Activated naive CD4-positive, alpha-beta T cell treated with Interleukin-2 at 50 U/mL for 16 hours (primary cell): ENCODE results near the gene SRGAP2B.
"Not testable (repeated sequence)": the region's sequence is repeated elsewhere in the genome, so short reads cannot be mapped to it uniquely, and the experiment has no call there.

Source experiments
- DNase-seq: peaks from one replicate; pipeline ENCODE4 v3.0.0-alpha.2; 2020

The SRGAP2B gene

DNA sequence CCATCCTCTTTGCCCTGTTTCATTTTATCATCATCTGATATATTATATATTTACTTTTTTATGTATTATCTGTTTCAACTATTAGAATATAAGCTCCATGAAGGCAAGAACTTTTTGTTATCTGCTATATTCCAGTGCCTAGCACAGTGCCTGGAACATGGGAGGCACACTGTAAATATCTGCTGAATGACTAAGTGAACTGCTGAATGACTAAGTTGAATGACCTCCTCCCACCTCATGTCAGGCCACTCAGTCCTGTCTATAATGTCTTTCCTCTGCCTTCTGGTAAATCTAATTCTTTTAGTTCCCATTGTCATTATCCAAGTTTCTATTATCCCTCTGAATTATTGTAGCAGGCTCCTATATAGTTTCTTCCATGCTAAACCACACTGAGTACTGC, 156.5 kb downstream of the SRGAP2B start:
- DNase-seq, result not testable (repeated sequence)

DNA sequence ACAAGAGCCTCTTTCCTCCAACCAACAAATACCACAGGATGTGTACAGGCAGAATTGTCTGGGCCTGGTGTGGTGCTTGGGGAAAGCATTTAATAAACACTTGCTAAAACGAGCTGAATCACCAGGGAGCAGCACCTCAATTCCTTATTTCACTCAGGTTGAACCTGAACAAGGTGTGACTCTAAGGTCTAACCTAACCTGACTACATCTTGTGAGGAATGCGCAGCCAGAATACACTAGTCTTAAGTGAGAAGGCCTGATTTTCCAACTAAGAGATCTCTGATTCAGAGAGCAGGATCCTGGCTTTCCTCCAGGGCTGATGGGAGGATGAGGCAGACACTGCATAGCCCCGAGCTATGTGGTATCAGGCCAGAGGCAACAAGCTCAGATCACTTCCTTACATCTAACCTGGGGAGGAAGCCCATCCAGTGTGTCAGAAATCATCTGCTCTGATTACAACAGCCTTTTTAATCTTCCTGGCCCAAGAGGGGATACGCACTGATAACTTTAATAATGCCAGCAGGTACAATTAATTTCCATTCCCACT, 158.9 kb downstream of the SRGAP2B start:
- DNase-seq, result not testable (repeated sequence)

DNA sequence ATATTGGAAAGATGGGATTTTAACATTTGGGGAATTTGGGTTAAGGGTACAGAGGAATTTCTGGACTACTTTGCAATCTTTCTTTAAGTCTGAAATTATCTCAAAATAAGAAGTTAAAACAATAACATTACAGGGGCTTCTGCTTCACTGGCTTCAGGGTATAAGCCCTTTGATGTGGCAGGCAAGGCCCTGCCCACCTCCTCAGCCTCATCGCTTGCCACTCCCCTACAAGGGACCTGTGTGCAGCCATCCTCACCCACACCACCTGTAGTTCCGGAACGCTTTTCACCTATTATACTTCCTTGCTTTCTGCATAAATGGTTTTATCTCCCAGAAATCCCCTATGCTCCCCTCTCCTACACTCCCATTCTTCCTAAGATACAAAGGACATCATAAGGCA, 159.8 kb downstream of the SRGAP2B start:
- DNase-seq, result not testable (repeated sequence)

DNA sequence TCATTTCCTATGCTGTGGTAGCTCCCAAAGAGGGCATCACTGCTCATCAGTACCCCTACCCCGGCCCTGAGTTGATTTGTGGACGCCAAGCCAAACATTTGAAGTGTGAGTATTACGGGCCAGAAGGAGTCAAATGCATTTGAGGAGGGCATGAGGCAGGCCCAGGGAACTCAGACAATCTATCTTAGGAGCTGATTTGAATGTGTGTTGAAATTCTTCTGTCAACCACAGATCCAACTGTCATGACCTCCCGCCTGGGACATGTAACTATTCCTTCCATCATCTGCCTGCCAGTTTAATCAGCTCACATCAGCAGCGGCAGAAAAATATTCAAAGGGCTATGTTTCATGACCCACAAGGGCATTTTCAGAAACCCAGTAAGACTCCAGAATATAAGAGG, 162.1 kb downstream of the SRGAP2B start:
- not testable (repeated sequence) for DNase-seq

DNA sequence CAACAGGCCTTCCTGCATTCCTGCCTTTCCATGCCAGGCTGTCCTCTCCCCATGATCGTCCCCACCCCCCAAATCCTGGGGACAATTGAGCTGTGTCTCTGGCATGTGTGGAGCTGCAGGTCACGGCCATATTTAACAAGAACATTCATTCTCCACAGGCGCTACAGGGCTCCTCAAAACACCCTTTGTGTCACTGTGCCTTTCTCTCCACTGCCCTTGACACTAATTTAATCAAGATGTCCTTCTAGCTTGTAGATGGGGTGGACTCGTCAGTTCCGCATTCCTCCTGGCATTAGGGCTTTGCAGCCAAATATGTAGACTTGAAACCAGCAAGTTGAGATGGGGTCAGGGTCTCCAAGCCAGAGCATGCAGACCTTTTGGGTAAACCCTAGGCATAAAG, 163.0 kb downstream of the SRGAP2B start:
- not testable (repeated sequence) for DNase-seq

DNA sequence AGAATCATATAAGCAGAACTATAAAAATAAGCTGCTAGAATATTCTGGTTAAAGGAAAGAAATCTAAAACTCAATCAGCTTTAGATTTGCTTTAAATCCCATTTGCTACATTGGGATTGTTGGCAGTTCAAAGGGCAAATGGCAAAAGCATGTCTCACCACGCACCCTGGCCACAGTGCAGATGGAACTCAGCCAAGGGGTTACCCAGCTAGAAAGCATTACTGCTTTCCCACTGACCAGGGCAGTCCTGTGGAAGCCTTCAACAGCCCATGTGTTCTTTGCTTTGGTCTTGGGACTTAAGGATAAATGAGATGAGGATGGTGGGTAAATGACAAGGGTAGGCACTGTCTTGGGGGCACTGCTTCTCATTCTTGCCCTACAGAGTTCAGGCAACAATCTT, 163.6 kb downstream of the SRGAP2B start:
- not testable (repeated sequence) for DNase-seq

DNA sequence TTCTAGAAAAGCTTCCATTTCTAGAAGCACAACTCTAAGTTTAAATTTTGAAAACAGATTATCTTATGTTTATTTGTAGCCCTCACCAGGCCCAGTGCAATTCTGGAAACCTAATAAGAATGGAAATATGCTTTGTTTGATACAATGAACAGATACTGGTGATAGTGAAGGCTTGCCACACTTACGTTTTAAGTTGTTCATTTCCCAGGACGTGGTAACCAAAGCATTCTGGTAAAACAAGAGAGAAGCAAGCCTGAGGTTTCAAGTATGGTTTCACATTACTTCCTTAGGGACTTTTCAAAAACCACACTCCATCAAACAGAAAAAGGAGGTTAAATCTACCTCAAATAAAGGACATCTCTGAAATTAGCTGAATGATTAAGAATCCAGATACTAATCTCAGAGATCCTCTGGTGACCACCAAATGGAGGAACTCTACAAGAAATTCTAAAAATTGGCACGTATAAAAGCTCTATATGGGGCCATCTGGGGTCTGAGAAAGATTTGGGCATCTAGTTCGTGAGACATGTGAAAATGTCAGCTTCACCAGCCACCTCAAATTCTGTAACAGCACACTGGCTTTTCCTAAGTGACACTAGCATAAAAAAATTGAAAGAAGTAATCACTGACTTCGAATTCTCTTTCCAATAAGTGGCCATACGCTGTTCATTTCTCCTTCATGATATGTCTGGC, 164.9 kb downstream of the SRGAP2B start:
- DNase-seq, result not testable (repeated sequence)

DNA sequence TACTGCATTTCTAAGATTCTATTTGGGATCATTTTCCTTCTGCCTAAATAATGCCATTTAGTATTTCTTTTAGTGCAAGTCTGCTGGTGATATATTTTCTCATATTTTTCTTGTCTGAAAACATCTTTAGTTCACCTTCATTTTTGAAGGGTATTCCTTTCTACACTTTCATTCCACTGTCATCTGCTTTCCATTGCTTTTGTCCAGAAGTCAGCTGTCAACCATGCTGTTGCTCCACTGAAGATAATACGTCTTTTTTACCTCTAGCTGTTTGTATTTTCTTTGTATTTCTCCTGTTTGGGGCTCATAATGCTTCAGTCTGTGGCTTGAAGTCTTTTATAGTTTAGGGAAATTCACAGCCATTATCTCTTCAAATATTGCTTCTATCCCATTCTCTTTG, 167.8 kb downstream of the SRGAP2B start:
- DNase-seq, result not testable (repeated sequence)

DNA sequence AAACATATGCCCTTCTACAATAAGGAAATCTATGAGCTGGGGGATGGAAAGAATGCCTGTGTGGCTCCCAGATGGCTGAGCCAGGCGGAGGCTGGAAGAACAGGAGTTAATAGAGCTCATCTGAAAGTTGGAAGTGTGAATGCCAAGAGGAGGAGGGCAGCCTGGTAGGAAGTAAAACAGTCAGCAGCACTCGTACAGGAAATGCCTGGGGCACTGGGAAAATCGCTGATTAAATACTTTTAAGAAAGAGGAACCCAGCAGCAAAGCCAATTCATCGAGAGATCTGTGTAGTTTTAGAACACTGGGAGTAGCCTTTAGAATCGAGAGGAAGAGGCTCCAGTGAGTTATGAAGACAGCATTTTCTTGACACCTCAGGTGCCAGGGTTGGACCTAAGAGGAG, 171.5 kb downstream of the SRGAP2B start:
- DNase-seq, result not testable (repeated sequence)

DNA sequence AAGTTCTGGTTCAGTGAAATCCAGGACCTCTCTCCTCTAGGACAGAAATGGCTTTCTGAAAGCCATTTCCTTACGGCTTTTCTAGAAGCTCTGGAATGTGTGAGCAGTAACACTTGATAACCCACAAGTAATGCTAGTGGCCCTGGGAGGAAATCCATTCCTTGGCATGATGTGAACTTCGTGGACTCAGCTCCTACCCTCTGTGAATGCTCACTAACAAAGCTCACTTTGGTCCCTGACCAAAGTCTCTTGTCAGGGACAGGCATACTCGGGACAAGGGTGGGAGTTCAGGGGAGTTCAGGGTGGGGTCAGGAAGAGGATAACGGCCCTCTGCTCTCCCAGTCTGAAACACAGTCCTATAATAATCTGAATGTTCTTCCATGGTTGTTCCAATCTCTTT, 172.3 kb downstream of the SRGAP2B start:
- DNase-seq, result not testable (repeated sequence)

DNA sequence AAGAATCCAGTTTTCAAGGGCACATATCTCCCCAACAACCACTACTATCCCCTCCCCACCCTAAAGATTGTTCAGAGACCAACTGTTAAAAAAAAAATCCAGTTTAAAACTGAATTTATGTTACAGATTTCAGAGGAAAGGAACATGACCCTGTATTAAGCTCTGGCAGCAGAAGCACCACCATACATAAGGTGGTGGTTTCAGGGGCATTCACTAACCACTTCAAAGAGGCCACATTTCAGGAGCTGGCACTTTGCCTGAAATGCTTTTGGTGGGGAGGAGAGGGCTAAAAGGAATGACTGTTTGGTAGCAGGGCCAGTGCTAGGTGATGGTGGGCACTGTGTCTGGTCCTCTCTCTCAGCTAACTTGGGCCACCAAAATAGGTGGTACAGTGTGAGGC, 176.0 kb downstream of the SRGAP2B start:
- not testable (repeated sequence) for DNase-seq

DNA sequence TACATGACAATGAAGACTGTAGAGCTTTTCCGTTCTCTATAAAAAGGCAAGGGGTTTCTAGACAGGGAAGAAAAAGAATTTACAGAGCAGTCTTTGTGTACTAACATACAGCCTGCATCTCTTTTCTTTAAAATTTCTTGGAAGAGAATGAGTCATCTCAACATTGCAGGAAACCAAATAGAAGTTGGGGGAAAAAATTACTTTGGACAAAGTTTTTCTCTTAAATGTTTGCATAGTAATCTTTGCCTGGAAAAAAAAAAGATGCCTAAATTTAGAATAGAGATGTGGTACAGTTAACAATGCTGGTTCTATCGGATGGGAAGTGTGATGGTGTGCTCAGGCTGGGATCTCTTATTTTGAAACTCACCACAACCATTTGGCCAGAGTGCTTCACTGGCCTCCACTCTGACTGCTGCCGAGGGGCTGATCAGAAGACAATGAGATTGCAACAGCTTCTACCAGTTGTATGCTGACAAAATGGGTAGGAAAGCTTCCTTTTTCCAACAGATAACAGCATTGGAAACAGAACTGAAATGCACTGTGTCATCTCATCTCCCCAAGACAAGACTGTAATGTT, 177.0 kb downstream of the SRGAP2B start:
- not testable (repeated sequence) for DNase-seq

DNA sequence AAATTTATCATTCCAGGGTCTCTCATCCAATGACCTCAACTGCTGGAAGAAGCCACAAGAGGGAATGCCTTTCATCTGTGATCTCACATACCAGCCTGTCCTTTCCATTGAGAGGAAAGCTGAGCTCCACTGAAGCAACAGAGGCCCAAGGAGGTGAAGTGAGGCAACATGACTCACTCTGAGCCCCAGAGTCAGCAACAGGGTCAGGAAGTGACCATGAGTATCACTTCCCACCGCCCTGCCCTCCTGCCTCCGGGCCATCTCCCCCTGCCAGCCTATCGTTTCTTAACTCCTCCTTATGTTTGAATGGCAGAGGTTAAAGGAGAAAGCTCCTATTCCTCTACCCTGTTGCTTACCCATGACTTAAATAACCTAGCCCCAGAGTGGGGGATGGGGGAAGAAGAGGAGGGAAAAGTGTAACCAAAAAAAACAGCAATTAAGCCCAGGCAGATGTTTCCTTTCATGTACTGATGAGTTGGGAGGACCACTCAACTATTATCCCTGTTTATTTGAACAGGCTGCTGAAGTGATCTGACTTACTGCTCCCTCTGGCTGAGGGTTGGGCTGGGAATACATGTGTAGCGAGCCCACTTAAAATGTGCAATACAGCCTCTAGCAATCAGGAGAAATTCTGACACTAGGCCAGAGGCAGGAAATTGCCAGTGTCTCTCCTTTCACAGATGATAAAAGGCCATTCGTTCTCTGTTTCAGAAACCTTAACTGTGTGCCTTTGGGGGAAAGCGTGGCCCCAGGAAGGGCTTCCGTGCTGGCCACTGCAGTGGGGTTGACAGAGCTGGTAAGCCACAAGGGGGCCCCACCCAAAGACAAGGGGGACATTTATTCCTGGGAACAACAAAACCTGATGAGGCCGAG, 177.7 kb downstream of the SRGAP2B start:
- DNase-seq, result not testable (repeated sequence)

DNA sequence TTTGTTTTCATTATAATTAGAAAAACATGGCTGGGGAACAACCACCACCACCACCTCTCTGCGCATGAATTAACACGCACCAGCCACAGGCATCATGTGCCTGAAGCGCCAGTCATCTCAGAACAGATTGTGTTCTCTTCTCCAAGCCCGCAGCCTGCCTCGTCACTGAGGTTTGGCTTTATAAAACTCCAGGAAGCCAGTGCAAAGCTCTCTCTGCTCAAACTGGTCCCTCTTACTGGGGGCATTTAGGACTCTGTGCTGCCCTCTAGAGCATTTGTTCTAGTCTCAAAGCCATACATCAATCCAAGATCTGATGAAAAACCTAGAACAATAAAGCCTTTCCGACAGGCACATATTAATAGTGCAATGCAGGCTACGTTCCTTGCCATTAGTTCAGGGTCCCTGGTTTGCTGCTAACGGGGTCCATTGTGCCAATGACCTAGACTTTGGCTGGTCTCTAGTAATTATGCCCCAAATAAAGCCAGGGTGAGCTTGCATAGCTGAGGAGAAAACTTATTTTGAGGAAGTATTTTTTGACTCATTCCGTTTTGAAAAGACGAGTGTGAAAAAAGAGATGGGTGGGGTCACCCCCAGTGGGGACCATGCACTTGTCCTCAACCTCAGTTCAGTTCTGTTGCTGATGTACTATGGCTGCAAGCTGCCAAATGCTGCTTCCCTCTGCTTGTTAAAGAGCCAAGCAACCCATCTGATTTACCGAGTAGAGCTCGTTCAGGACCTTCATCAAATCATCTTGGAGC, 181.0 kb downstream of the SRGAP2B start:
- DNase-seq, result not testable (repeated sequence)

DNA sequence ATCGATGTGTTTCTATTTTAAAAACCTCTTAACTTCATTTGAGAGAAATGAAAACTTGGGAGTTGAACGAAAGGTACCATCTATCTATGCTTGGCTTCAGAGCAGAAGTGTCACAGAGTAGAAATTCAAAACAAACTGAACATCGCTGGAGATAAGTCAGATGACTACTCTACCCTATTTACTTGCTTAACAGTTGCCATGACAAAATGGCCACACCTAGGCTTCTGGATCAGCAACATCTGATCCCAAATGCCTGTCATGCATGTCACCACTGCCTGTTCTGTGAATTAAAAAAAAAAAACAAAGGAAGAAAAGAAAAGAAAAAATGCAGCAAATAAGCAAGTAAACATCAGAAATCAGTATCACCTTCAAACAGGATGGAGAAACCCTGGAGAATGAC, 181.7 kb downstream of the SRGAP2B start:
- DNase-seq, result not testable (repeated sequence)

DNA sequence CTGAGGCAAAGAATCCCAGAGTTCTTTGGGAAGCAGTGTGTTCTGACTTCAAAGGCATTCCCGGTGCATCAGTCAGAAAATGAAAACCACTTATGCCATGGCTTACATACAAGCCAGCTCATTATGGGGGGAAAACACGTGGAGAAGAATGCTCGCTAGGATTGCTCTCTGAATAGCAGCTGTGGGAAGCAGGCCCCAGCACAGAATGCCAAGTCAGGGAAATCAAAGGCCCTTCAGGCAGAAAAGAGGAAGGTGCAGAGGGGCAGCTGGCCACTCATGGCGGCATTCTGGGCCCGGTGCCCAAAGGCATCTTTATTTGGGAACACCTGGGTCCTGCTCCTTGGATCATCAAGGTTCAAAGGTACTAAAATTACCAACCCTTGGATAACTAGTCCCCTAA, 184.4 kb downstream of the SRGAP2B start:
- DNase-seq, result not testable (repeated sequence)

DNA sequence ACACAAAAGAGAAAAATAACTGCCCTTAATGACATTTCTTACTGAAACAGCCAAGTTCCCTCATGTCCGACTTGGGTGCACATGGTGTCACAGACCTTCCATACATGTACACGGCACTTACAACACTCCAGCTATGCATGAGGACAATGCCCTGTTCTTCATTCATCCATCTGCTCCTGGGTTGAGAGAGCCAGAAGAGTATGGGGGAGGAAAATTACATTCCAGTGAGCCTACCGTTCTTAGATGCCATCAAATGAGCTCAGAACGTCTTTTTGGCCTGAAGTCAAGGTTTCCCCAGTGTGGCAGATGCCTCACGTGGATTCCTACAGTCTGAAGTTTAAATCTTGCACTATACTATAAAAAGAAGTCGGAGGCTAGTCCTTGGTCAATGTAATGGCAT, 194.3 kb downstream of the SRGAP2B start:
- not testable (repeated sequence) for DNase-seq

DNA sequence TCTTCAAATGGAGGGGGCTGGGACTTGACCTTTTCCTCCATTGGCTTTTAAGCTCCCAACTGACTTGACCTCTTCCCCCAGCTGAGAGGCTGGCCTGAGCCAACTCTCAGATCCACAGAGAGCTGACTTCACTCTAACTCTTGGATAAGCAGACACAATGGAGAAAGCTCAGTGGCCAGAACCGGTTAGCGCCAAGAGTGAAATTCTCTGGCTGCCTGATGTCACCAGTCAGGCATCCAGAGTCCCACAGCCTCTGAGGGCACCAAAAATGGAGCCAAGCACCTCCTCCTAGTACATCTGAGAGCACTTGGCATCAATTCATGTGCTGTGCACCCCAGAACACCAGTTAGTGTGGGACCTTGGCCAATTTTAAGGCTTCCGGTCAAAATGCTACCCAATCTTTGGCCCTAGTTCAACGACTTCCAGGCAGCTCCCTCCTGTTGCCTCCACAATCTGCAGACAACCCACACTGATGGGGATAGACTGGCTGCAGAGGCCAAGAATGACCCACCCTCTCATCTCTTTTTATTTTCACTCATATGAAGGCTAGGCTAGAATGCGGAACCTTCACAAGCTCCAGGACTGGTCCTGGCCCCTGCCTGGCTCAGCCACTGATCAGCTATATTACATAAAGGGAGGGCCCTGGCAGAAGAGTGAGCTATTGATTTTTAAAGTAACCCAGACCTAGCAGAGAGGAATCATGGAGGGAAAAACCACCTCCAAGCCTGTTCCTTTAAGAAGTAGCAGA, 200.5 kb downstream of the SRGAP2B start:
- DNase-seq, result not testable (repeated sequence)

DNA sequence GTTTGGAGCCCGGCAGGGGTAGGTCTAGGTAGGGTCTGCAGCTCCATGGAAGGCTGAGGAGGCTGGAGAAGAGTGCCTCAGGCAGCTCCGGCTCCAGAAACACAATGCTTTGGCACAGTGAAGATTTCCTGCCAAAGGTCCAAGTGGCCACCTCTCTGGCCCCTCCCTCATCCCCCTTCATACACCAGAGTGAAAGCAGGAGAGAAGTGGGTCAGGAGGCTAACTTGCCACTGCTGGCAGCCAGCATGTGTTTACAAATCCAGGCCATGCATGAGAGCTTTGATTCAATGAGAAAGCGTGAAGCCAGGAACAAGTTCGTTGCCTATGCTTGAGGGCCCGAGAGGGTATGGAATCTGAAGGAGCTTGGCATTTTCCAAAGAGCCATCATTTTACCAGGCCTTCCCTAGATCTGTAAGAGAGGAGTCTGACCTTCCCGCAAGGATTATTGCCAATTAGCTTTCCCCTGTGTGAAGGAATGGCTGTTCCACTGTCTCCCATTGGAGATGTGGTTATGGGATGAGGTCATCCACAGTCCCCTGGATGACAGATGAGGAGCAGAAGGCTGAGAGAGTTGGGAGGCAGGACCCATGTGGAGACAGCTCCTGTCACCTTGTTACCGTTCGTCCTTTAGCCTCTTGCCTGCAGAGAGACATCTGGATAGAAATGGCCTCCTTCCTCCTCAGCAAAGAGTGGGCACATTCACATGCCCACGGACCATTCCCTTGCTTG, 201.3 kb downstream of the SRGAP2B start:
- DNase-seq, result not testable (repeated sequence)

DNA sequence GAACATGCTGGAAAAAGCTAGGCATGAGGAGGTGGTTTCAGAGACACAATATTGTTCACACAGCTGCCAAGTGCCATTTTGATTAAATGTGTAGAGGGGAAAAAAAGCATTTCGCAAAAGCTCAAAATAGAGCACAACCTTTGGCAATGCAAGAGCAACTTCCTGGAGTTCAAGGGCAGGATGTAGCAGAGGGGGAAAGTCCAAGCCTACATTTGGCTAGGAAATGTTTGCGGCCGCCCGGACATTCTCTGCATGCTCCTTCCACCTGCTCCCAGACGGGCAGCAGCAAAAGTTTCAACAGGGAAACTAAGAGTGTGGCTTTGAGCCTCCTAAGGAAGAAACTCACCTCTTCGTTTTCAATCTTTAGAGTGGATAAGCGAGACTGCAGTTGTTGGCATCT, 202.1 kb downstream of the SRGAP2B start:
- DNase-seq, result not testable (repeated sequence)
